Measurements from ENCODE around the gene CALM1.
"Not testable (repeated sequence)": the region's sequence is repeated elsewhere in the genome, so short reads cannot be mapped to it uniquely, and the experiment has no call there.

Gene CALM1

GRCh38 chr14:90393966-90394365, 2.9 kb upstream of the CALM1 start:
- in situ Hi-C loops (cut with MboI; ENCODE audit: low sequenced_read_pairs): no loop called here

GRCh38 chr14:90394782-90395181, 2.0 kb upstream of the CALM1 start:
- H3K27me3 ChIP-seq (ENCODE audit: low read depth); H3K9me3 ChIP-seq; H3K36me3 ChIP-seq (replicated peaks); in situ Hi-C loops (cut with MboI; ENCODE audit: low sequenced_read_pairs); H3K4me3 ChIP-seq; DNase-seq (ENCODE audit: low spot score in 2 of 2): not testable (repeated sequence)
- peaks cover 11% of the 10 kb centered on the region for H3K4me1 ChIP-seq

More at GRCh38 chr14:90393966-90394365, 2.9 kb upstream of the CALM1 start:
- Histone ChIP-seq H3K36me3 (replicated peaks) (no peaks in the 10 kb centered on the region), H3K27me3 (ENCODE audit: low read depth) (no peaks in the 10 kb centered on the region), H3K4me1 (peaks cover 6% of the 10 kb centered on the region), H3K4me3 (no peak overlapping the region), H3K9me3 (no peaks in the 10 kb centered on the region)
- DNase-seq (ENCODE audit: low spot score in 2 of 2): no peak

- peaks cover 12% of the 10 kb centered on the region for H3K4me1 ChIP-seq
- in situ Hi-C loops (cut with MboI; ENCODE audit: low sequenced_read_pairs): no loop called here
- H3K9me3 ChIP-seq: no peaks in the 10 kb centered on the region
- DNase-seq (ENCODE audit: low spot score in 2 of 2): peak; percentile 31 to 76
- no peaks in the 10 kb centered on the region for H3K27me3 ChIP-seq (ENCODE audit: low read depth)
- H3K36me3 ChIP-seq (replicated peaks): peaks cover 27% of the 10 kb centered on the region
- H3K4me3 ChIP-seq: peak overlapping the region; percentile 91
Observed at GRCh38 chr14:90397425-90398314, 841 bp downstream of the CALM1 start.

GRCh38 chr14:90398315-90398839, 1.5 kb downstream of the CALM1 start:
- H3K36me3 ChIP-seq (replicated peaks): peaks cover 34% of the 10 kb centered on the region
- H3K9me3 ChIP-seq: no peaks in the 10 kb centered on the region
- no peaks in the 10 kb centered on the region for H3K27me3 ChIP-seq (ENCODE audit: low read depth)
- H3K4me3 ChIP-seq: peak overlapping the region; percentile 91
- DNase-seq (ENCODE audit: low spot score in 2 of 2): peak; percentile 10 to 55
- in situ Hi-C loops (cut with MboI; ENCODE audit: low sequenced_read_pairs): no loop called here
- peaks cover 12% of the 10 kb centered on the region for H3K4me1 ChIP-seq

GRCh38 chr14:90398841-90399540, 2.2 kb downstream of the CALM1 start:
- H3K4me1 ChIP-seq: peaks cover 12% of the 10 kb centered on the region
- no peak for DNase-seq (ENCODE audit: low spot score in 2 of 2)
- H3K4me3 ChIP-seq: peak overlapping the region; percentile 91
- H3K36me3 ChIP-seq (replicated peaks): peaks cover 40% of the 10 kb centered on the region
- H3K27me3 ChIP-seq (ENCODE audit: low read depth): no peaks in the 10 kb centered on the region
- H3K9me3 ChIP-seq: no peaks in the 10 kb centered on the region
- in situ Hi-C loops (cut with MboI; ENCODE audit: low sequenced_read_pairs): no loop called here

- no peak overlapping the region; the same call in 1 of the 2 replicates for H3K4me3 ChIP-seq
Observed at GRCh38 chr14:90399541-90400444, 3.0 kb downstream of the CALM1 start.

GRCh38 chr14:90400904-90401561, 4.2 kb downstream of the CALM1 start:
- peak in 1 of 2 experiments; percentile 12 for DNase-seq (ENCODE audit: low spot score in 2 of 2)
- Histone ChIP-seq H3K27me3 (ENCODE audit: low read depth) (no peaks in the 10 kb centered on the region), H3K9me3 (no peaks in the 10 kb centered on the region), H3K36me3 (replicated peaks) (peaks cover 50% of the 10 kb centered on the region), H3K4me3 (no peak overlapping the region), H3K4me1 (peaks cover 10% of the 10 kb centered on the region)
- in situ Hi-C loops (cut with MboI; ENCODE audit: low sequenced_read_pairs): loop anchor here (25.0 kb wide), 1 partner anchor 286 kb away; no protein-coding TSS in a partner anchor

More at GRCh38 chr14:90399541-90400444, 3.0 kb downstream of the CALM1 start:
- peak; percentile 91 to 94 for DNase-seq (ENCODE audit: low spot score in 2 of 2)
- peaks cover 48% of the 10 kb centered on the region for H3K36me3 ChIP-seq (replicated peaks)
- peaks cover 12% of the 10 kb centered on the region for H3K4me1 ChIP-seq
- in situ Hi-C loops (cut with MboI; ENCODE audit: low sequenced_read_pairs): loop anchor here (25.0 kb wide), 1 partner anchor 288 kb away; no protein-coding TSS in a partner anchor
- no peaks in the 10 kb centered on the region for H3K27me3 ChIP-seq (ENCODE audit: low read depth)
- no peaks in the 10 kb centered on the region for H3K9me3 ChIP-seq

- peaks cover 8% of the 10 kb centered on the region for H3K4me1 ChIP-seq
- no peaks in the 10 kb centered on the region for H3K9me3 ChIP-seq
- peaks cover 50% of the 10 kb centered on the region for H3K36me3 ChIP-seq (replicated peaks)
- in situ Hi-C loops (cut with MboI; ENCODE audit: low sequenced_read_pairs): loop anchor here (25.0 kb wide), 1 partner anchor 285 kb away; no protein-coding TSS in a partner anchor
- H3K27me3 ChIP-seq (ENCODE audit: low read depth): no peaks in the 10 kb centered on the region
- DNase-seq (ENCODE audit: low spot score in 2 of 2): no peak
- no peak overlapping the region for H3K4me3 ChIP-seq
Observed at GRCh38 chr14:90402016-90402415, 5.2 kb downstream of the CALM1 start.

GRCh38 chr14:90403065-90403464, 6.2 kb downstream of the CALM1 start:
- Histone ChIP-seq H3K9me3 (no peaks in the 10 kb centered on the region), H3K27me3 (ENCODE audit: low read depth) (no peaks in the 10 kb centered on the region), H3K4me1 (peaks cover 13% of the 10 kb centered on the region), H3K36me3 (replicated peaks) (peaks cover 50% of the 10 kb centered on the region), H3K4me3 (no peak overlapping the region)
- no peak for DNase-seq (ENCODE audit: low spot score in 2 of 2)
- in situ Hi-C loops (cut with MboI; ENCODE audit: low sequenced_read_pairs): loop anchor here (25.0 kb wide), 1 partner anchor 284 kb away; no protein-coding TSS in a partner anchor

- no peak for DNase-seq (ENCODE audit: low spot score in 2 of 2)
- H3K4me1 ChIP-seq: peaks cover 5% of the 10 kb centered on the region; the same call in 1 of the 2 replicates
- no peaks in the 10 kb centered on the region for H3K9me3 ChIP-seq
- peaks cover 48% of the 10 kb centered on the region for H3K36me3 ChIP-seq (replicated peaks)
- no peak overlapping the region for H3K4me3 ChIP-seq
- in situ Hi-C loops (cut with MboI; ENCODE audit: low sequenced_read_pairs): loop anchor here (25.0 kb wide), 1 partner anchor 282 kb away; no protein-coding TSS in a partner anchor
- H3K27me3 ChIP-seq (ENCODE audit: low read depth): no peaks in the 10 kb centered on the region
Observed at GRCh38 chr14:90405101-90405500, 8.3 kb downstream of the CALM1 start.

- Histone ChIP-seq H3K36me3 (replicated peaks) (peaks cover 42% of the 10 kb centered on the region), H3K9me3 (no peaks in the 10 kb centered on the region), H3K4me1 (peaks cover 5% of the 10 kb centered on the region; the same call in 1 of the 2 replicates), H3K4me3 (no peak overlapping the region), H3K27me3 (ENCODE audit: low read depth) (no peaks in the 10 kb centered on the region)
- no peak for DNase-seq (ENCODE audit: low spot score in 2 of 2)
- in situ Hi-C loops (cut with MboI; ENCODE audit: low sequenced_read_pairs): loop anchor here (25.0 kb wide), 1 partner anchor 282 kb away; no protein-coding TSS in a partner anchor
Observed at GRCh38 chr14:90405755-90406154, 8.9 kb downstream of the CALM1 start.

GRCh38 chr14:90406384-90406798, 9.6 kb downstream of the CALM1 start:
- Histone ChIP-seq H3K27me3 (ENCODE audit: low read depth) (no peaks in the 10 kb centered on the region), H3K4me3 (no peak overlapping the region), H3K9me3 (no peaks in the 10 kb centered on the region), H3K36me3 (replicated peaks) (peaks cover 35% of the 10 kb centered on the region), H3K4me1 (peaks cover 5% of the 10 kb centered on the region; the same call in 1 of the 2 replicates)
- no peak for DNase-seq (ENCODE audit: low spot score in 2 of 2)
- in situ Hi-C loops (cut with MboI; ENCODE audit: low sequenced_read_pairs): loop anchor here (25.0 kb wide), 1 partner anchor 281 kb away; no protein-coding TSS in a partner anchor
